Spleen (tissue), 7 donors: Measurements from ENCODE around the gene IL1RN.

Experiments
- CTCF ChIP-seq, 11 experiments: fragments of 200-600 bp in 7 of 11; fragments of 450-650 bp in 4 of 11; sonication (generic) in 4 of 11; IDR thresholded peaks in 8 of 11; conservative IDR thresholded peaks in 3 of 11; 1 replicate in 7 of 11; 2 replicates in 4 of 11; pipeline versions ENCODE4 v1.4.0 to v1.8.0; 2016 to 2021; ENCODE audit warnings: antibody characterized with exemption in 11 of 11, inconsistent platforms in 4 of 11, mild to moderate bottlenecking in 1 of 11
- POLR2AphosphoS5 ChIP-seq, 3 donors: sonication (generic); formaldehyde crosslinking; IDR thresholded peaks; one replicate each; pipeline ENCODE4 v1.5.1; 2017; ENCODE audit warnings: antibody characterized with exemption in 3 of 3
- donor health status: DM: no; HTN: no; CAD: no; lungs with moderate emphysema.
- donor health status: DM: no; HTN: no; CAD: no.
- donor health status: DM: no; HTN: no; CAD: no.

- TF ChIP-seq CTCF (IDR thresholded peaks at IDR 0.05 in 8 of 11, conservative IDR thresholded peaks at IDR 0.05 in 3 of 11) = no peak
- no peak for TF ChIP-seq POLR2AphosphoS5 (IDR thresholded peaks at IDR 0.05)
Observed at GRCh38 chr2:113157897-113158753, 30.7 kb downstream of the IL1RN start.
